ENCODE data around the gene CHPT1. TPM values are rescaled to one million over a fixed set of nuclear protein-coding genes. Genes with fewer than 3 reads are reported as not detected.
A peak's percentile ranks its signal among the peaks of the same experiment; 100 is the strongest.
"Not testable (repeated sequence)": the region's sequence is repeated elsewhere in the genome, so short reads cannot be mapped to it uniquely, and the experiment has no call there.

Gene CHPT1
- 86.1 TPM for total RNA-seq
- long read RNA-seq, transcript CHPT1-205 (8 exons, 2,001 nt) = minor isoform, 12 of 257 reads
- long read RNA-seq, transcript CHPT1-201 (9 exons, 1,585 nt) = major isoform, 185 of 257 reads
- long read RNA-seq, partial matches to known transcripts = 11 of 257 reads
- long read RNA-seq, other reads (novel, unspliced or antisense) = 49 of 257 reads

DNA sequence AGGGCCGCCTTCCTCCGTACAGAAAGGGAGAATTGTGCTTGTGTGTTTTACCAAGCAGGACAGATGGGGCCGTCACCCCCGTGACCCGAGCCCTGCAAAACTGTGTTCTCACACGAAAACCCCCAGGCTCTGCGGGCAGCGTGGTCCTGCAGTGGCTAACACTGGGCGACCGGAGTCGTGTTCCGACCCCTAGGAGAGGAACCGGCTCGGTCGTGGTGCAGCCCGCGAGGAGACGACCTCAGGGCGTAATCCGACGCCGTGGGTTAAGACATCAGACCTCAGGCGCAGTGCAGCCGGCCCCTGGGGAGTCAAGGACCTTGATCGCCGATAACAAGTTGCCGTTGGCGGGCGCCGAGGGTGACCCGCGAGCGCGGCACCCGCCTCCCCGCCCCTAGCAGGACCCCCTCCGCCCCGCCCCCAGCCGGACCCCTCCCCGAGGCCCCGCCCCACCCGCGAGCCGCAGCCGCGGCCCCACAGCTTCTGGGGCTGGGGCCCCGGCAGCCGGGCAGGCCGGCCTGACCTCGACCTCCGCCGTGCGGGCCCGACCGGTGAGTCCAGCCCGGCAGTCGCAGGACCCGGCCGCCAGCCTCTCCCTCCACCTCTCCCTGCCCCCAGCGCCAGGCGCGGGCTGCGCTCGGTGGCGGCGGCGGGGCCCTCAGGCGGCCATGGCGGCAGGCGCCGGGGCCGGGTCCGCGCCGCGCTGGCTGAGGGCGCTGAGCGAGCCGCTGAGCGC, at the start of gene CHPT1:
Gene CHPT1, plus strand, starts transcription at position 444 of the 733 bp plus-strand sequence. Its CDS starts 222 bp downstream, at position 666.
- intact Hi-C loops (cut with DNase I) = loop anchor here (5.0 kb wide), 2 partner anchors 135 to 290 kb away; partner anchors contain the start of genes ARL1 and GNPTAB
- DNase-seq (ENCODE audit: low spot score) = peak; percentile 88

DNA sequence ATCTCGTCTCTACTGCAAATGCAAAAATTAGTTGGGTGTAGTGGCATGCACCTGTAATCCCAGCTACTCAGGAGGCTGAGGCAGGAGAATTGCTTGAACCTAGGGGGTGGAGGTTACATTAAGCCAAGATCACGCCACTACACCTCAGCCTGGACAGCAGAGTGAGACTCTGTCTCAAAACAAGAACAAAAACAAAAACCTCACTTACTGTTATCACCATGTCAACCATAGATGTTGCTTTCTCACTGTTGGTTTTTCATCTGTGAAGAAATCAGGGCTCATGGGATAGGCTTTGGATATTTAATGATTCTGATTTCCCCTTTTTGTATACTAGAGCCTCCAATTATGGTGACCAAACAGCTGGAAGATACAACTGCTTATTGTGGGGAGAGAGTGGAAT, 49.7 kb upstream of the CHPT1 start:
- intact Hi-C loops (cut with DNase I) = no loop called here
- no peak for DNase-seq (ENCODE audit: low spot score)

DNA sequence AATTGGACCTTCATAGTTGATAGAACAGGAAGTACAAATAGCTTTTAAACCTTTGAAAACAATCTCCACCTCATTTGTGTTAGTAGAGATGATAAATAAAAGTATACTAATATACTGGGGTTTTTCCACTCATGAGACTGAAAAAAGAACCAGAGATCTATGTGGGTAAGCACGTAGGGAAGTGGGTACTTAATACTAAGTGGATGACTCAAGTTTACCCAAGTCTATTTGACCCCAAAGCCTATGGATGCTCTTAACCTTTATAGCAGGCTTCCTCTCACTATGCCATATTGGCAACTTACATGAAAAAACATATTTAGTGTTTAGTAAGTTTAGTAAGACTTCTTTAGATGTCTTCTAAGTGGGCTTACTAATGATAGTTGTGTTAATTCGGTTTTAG, 49.2 kb upstream of the CHPT1 start:
- intact Hi-C loops (cut with DNase I) = no loop called here
- no peak for DNase-seq (ENCODE audit: low spot score)

DNA sequence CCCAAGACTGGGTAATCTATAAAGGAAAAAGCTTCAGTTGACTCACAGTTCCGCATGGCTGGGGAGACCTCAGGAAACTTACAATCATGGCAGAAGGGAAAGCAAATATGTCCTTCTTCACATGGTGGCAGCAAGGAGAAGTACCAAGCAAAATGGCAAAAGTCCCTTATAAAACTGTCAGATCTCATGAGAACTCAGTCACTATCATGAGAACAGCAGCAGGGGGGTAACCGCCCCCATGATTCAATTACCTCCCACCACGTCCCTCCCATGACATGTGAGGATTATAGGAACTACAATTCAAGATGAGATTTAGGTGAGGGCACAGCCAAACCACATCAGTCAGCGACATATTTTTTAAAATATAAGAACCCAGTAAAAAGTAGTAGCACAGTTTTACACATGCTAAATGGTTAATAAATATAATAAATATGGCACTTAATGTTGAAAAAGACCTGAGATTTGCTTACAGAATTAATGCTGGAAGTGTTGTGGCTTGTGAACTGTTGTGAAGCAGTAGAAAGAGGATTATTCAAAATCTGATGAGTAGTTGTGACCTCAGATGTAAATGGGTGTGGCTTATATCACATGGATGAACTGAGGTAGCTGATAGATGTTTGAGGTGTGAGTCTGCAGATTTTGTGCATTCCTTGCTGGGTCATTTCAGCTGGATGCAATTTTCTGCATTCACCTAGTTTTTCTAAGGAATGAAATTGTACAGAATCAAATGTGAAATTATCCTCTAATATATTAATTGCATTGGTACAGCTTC, 46.9 kb upstream of the CHPT1 start:
- intact Hi-C loops (cut with DNase I) = no loop called here
- DNase-seq (ENCODE audit: low spot score) = no peak

- DNase-seq (ENCODE audit: low spot score) = no peak
- intact Hi-C loops (cut with DNase I) = no loop called here
Measured at GRCh38 chr12:101653030-101653429, 44.4 kb upstream of the CHPT1 start.

DNA sequence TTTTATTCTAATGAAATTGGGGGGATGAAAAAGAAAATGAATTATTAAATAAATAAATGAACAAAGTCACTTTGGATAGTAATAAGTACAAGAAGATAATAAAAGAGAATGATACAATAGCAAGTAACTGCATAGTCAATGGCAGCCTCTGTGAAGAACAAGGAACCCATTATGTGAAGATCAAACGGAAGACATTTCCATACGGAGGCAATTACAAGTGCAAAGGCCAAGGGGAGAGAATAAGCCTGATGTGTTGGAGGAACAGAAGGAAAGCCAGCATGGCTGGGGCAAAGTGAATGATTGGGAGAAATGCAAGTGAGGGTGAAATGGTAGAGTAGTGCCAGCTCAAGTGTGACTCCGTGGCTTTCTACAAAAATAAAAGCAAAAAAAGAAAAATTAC, 43.9 kb upstream of the CHPT1 start:
- intact Hi-C loops (cut with DNase I) = no loop called here
- DNase-seq (ENCODE audit: low spot score) = no peak

DNA sequence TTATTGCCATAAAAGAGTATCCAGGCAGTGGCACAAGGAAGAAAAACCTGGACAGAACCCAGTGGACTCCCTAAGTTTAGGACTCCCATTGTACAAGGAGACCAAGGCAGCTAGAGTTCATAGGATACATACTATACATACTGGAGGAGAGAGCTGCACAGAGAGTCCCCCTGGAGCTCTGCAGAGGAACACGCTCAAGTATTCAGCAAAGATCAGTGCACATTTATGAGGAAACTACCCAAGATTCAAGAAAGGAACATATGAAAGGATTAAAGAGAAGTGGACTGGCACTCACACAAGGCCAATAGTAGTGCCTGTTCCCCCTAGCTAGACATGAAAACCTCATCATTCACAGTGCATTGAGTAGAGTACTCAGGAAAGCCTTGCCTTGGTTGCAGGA, 43.0 kb upstream of the CHPT1 start:
- DNase-seq (ENCODE audit: low spot score) = no peak
- intact Hi-C loops (cut with DNase I) = no loop called here

GRCh38 chr12:101655393-101655792, 42.0 kb upstream of the CHPT1 start:
- intact Hi-C loops (cut with DNase I) = no loop called here

GRCh38 chr12:101660662-101661061, 36.8 kb upstream of the CHPT1 start:
- intact Hi-C loops (cut with DNase I); DNase-seq (ENCODE audit: low spot score): not testable (repeated sequence)

More at GRCh38 chr12:101655393-101655792, 42.0 kb upstream of the CHPT1 start:
- DNase-seq (ENCODE audit: low spot score) = no peak

GRCh38 chr12:101663298-101663697, 34.1 kb upstream of the CHPT1 start:
- intact Hi-C loops (cut with DNase I) = no loop called here
- DNase-seq (ENCODE audit: low spot score) = no peak

DNA sequence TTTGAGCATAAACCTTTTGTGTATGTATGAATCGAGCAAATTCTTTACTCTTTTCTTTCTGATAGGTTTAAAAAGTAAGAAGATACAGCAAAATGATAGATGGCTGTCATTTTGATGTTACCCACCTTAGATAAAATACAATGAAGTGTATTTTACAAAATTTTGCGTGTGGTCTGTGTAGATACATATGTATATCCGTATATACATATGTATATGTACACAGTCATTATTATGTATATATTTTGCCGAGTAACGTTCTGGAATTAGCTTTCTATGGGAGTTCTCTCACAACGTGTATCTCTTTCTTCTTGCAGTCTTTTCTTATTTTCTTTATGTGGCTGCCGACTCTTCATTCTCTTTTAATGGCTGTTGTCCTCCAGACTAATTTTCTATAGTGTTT, 32.4 kb upstream of the CHPT1 start:
- no peak for DNase-seq (ENCODE audit: low spot score)
- intact Hi-C loops (cut with DNase I) = no loop called here

- intact Hi-C loops (cut with DNase I) = no loop called here
- DNase-seq (ENCODE audit: low spot score) = no peak
Measured at GRCh38 chr12:101666052-101666728, 31.2 kb upstream of the CHPT1 start.

- DNase-seq (ENCODE audit: low spot score) = no peak
- intact Hi-C loops (cut with DNase I) = no loop called here
Measured at GRCh38 chr12:101667591-101667990, 29.8 kb upstream of the CHPT1 start.

- DNase-seq (ENCODE audit: low spot score) = no peak
- intact Hi-C loops (cut with DNase I) = no loop called here
Measured at GRCh38 chr12:101670007-101670671, 27.3 kb upstream of the CHPT1 start.

DNA sequence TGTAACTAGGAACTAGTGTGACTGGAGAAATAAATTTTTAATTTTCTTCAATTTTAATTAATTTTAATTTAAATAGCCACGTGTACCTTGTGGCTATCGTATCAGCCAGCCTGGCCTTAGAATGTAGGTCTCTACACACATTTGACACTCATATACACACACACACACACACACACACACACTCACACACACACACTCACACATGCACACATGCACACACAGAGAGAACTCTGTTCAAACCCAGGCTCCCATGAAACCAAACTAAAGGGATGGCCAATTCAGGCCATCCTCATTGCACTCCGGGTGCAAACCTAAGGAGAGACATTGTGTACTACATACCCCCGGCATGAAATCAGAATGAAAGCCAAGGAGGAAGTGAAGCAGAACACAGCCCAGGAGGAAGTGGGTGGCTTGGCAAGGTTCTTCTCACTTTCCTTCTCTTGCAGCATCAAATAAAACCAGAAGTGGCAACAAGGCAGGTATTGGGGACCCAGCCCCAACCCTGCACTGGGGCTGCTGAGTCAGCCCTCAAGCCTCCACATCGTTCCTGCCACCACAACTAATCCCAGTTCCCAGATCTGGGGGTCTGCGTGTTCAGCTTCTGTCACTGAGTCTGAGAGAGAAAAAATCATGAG, 26.2 kb upstream of the CHPT1 start:
- DNase-seq (ENCODE audit: low spot score) = peak; percentile 76
- intact Hi-C loops (cut with DNase I) = no loop called here

GRCh38 chr12:101671833-101672232, 25.6 kb upstream of the CHPT1 start:
- intact Hi-C loops (cut with DNase I) = no loop called here
- no peak for DNase-seq (ENCODE audit: low spot score)

DNA sequence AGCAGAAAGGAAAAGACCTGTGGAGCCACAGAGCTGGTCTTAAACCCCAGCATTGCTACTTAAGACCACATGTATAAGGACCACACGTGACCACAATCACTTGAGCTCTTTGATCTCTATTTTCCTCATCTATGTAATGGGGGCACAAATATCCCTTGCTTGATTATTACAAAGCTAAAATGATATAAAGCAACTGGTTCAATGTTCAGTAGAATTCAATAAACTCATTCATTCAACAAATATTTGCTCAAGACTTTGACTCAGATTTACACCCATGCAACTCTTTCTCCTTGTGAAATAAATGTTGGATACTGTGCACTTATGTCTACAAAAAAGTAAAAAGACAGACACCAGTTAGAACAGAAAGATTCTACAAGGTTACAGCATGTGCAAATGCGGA, 21.9 kb upstream of the CHPT1 start:
- intact Hi-C loops (cut with DNase I) = no loop called here
- DNase-seq (ENCODE audit: low spot score) = no peak

- intact Hi-C loops (cut with DNase I); DNase-seq (ENCODE audit: low spot score): not testable (repeated sequence)
Measured at GRCh38 chr12:101676497-101676896, 20.9 kb upstream of the CHPT1 start.

GRCh38 chr12:101678081-101678480, 19.4 kb upstream of the CHPT1 start:
- DNase-seq (ENCODE audit: low spot score) = no peak
- intact Hi-C loops (cut with DNase I) = no loop called here

Measured in cardiac septum (tissue), 1 donor.